ENCODE measurements around the gene NRXN3. TPM values are rescaled to one million over a fixed set of nuclear protein-coding genes. Genes with fewer than 3 reads are reported as not detected.

NRXN3 gene
- polyA plus RNA-seq, 4 donors, result 6.4 to 7.2 (median 7.0) TPM

DNA sequence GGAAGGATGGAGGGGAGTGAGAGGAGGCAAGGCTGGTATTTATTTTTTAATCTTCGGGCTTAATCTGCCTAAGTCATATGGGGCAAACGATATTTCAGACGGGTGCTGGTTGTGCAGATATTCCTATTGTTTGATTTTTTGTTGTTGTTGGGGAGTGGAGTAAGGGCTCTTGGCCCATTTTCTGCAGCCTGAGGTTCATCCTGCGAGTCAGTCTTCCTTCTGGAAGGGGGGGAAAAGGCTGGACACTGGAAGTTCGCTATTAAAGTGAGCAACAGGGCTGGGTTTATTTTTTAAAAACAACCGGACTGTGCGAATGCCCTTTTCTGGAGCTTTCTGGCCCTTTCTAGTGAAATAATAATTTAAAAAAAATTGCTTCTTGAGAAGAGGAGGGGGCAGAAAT, 2.3 kb downstream of the NRXN3 start:
- DNase-seq (ENCODE audit: low read depth in 4 of 4, low spot score in 3 of 4), result no peak

DNA sequence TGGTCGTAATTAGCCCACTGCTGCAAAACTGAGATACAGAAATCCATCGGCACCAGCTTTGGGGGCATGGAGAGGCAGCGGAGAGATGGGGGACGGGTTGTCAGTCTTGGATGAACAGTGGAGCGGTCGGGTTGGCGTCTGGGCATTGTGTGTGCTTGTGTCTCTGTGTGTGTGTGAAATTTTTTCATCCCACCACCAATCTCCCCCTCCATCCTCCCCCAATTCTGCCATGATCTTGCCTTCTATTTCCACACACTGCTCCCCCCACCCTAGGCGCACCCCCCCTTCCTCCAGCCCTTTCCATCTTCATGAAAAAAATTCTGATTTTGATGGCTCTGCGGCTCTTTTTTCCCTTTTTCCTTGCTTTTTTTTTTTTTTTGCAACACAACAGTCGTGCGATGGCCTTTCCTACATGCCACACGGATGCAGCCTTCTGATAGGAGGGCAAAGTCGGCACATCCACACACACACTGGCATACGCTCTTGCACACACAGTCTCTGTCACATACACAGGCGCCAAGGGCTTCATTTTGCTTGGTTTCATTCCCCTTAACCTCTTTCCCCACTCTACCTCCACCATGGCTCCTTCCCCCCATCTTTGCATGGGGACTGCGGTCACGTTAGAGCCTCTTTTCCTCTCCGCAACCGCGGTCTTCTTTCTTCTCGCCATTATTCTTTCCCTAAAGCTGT, 3.3 kb downstream of the NRXN3 start:
- no peak for DNase-seq (ENCODE audit: low read depth in 4 of 4, low spot score in 3 of 4)

DNA sequence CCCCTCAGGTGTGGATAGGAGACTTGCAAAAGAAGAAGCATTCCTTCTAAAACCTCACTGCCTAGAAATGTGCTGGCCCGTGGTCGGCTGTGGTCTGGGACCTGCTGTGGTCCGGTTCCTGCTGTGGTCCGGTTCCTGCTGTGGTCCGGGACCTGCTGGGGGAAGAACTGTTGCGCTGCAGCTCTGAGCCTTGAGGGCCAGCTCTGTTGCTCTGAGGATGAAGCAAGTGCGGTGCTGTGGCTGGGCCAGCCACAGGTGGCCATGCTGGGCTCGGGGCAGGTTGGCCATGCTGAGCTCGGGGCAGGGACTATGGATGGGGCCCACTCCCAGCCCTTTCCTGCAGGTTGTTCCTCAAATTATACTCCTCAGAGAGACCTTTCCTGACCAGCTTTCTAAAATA, 5.2 kb downstream of the NRXN3 start:
- DNase-seq (ENCODE audit: low read depth in 4 of 4, low spot score in 3 of 4), result no peak

DNA sequence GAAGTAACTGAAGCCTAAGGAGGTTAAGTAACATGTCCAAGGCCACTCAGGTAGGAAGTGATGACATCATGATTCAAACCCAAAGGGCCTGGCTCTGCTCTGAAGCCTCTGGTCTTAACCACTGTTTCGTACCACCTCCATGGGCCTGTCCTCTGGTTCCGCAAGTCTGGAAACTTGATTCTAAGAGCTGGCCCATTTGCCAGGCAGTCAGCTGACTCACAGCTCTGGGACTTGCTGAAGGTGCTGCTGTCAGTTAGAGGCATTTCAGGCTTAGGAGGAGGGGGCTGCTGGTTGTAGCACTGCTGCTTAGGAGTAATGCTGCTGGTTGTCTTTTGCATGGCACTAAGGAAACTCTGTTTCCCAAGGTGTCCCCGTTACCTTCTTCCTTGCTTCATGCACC, 7.9 kb downstream of the NRXN3 start:
- no peak for DNase-seq (ENCODE audit: low read depth in 4 of 4, low spot score in 3 of 4)

DNA sequence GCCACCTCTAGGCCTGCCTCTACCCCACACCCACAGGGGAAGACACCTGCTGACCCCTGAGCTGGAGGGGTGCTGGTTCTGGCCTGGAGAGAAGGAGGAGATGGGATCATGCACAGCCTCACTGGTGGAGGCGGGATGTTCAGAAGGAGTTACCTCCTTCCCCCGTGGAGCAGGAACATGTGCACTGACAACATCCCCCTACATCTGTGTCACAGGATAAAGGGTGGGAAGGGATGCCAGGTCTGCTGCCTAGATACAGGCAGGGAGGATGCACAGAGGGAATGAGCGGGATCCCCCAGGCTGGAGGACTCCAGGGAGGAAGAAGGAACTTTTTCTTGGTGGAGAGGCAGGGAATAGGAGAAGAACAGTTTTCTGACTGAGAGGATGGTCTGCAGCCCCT, 8.8 kb downstream of the NRXN3 start:
- DNase-seq (ENCODE audit: low read depth in 4 of 4, low spot score in 3 of 4), result no peak

DNA sequence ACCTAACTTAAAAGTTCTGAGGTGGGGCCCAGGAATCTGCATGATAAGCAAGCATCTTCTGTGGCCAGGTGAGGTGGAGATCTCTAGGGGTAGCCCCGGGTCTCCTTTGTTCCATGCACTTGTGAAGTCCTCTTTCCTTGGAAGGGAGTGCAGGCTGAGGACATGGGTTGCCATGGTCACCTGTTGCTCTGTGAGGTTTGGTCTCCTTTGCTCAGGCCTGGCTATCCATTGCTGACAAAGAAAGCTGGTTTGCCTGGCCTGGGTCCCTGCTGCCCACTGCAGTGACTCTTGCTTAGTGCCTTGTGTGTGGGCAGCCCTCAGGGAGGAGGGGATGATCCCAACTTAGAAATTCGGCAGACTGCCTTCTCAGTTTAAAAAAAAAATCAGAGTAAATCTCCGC, 11.1 kb downstream of the NRXN3 start:
- no peak for DNase-seq (ENCODE audit: low read depth in 4 of 4, low spot score in 3 of 4)

DNA sequence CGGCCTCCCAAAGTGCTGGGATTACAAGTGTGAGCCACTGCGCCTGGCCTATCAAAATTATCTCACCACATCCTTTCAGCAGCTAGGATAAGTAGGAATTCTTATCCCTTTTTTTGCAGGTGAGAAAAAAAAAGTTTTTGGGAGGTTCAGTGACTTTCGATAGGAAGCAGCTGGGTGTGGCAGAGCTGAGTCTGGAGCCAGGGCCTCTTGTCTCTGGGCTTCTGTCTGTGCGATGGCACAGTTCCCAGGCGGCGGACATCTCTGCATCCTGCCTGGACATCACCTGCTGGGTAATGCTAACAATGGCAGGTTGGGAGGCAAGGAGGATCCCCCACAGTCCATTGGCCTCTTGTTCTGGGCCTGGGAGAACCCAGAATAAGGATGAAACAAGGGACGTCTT, 12.5 kb downstream of the NRXN3 start:
- no peak for DNase-seq (ENCODE audit: low read depth in 4 of 4, low spot score in 3 of 4)

DNA sequence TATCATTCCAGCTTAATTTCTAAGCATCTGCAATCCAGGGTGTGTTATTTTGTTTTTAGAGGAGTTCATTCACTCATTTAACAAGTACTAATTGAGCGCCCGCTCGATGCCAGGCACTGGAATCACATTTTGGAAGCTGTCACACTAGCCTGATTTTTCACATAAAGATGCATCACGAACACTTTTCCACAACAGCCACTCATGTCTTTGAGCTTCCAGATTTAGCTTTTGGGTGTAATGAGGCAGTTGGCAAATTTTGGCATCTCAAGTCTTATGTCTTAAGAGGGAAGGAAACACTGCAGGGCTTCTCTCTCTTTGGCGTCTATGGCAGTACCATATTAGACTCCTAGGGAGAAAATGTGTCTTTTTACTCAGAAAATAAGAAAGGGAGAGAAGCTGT, 14.0 kb downstream of the NRXN3 start:
- DNase-seq (ENCODE audit: low read depth in 4 of 4, low spot score in 3 of 4), result no peak

DNA sequence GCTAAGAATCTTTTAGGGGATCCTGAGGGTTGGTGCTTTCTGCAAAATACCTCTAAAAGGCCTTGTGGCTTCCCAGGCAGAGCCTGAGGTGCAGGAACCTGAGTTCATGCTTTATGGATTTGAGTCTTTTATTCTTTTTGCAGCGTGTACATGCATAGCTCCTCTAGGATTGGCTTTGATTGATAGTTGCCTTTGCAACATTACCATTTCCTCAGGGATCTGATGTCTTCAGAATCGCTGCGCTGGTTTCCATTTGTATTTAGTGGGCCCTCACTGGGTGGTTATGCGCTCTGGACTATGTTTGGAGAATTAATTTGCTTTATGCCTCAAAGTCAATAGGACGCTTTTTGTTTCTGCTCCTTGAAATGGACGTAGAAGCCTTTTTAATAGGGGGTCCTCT, 16.1 kb downstream of the NRXN3 start:
- DNase-seq (ENCODE audit: low read depth in 4 of 4, low spot score in 3 of 4), result no peak

DNA sequence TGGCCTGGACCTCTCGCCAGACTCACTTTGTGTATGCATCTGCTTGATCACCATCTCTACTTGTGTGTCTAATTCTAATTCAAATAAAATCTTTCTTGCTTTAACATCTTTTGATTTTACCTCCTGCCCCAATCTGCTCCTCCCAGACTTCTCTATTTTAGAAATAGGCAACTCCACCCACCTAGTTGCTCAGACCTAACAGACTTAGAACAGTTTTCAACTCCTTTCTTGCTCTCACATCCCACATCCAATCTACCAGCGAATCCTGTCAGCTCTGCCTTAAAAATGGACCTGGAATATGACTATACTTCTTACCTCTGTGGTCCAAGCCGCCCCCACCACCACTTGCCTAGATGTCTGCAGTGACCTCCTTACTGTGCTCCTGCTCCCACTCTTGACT, 18.7 kb downstream of the NRXN3 start:
- no peak for DNase-seq (ENCODE audit: low read depth in 4 of 4, low spot score in 3 of 4)

DNA sequence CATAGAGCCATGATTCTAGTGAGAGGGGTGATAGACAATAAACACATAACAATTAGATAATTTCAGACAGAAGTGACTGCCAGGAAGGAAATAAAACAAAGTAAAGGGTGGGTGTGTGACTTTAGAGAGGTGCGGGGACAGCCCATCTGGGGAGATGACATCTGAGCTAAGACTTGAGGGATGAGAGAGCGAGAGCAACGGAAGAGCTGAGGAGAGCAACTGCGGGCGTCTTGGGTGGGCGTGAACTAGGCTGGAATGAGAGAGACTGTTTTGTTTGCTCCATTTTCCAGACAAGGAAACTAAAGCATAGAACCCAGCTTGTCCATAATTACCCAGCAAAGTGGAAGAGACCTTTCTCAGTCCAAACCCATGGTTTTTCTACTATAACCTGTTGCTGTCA, 25.3 kb downstream of the NRXN3 start:
- no peak for DNase-seq (ENCODE audit: low read depth in 4 of 4, low spot score in 3 of 4)

DNA sequence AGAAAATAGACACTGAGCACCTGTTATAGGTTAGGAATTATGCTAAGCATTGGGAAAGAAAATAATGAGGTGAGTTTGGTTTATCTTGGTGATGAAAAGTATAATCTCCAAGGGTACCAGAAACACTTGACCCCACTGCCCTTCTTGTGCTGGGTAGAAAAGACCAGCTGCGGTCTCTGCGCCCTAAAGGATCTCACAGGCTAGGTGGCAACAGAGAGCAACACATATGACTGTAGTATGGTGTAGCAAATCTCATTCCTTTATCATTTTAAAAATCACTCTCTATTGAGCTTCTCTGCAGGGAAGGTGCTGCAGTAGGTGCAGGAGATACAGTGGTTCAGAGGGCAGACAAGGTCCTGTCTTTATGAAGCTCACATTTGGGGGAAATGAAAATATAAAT, 26.1 kb downstream of the NRXN3 start:
- DNase-seq (ENCODE audit: low read depth in 4 of 4, low spot score in 3 of 4), result no peak

DNA sequence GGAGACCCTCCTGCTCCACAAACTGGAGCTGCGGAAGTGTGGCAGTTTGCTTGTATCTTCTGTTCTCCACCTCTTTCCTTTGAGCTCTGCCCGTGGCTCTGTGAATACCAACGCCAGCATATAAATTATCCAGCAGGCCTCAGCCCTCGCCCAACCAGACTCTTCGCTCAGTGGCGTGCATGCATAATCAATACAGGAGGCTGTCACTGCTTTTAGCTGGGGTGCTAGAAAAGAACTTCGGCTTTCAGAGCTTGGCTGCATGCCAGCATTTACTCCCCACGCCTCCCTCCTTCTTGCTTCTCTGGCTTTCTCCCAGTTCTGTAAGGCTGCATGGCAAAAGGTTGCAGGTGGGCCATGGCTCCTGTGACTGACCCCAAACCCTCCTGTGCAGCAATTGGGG, 26.9 kb downstream of the NRXN3 start:
- no peak for DNase-seq (ENCODE audit: low read depth in 4 of 4, low spot score in 3 of 4)

DNA sequence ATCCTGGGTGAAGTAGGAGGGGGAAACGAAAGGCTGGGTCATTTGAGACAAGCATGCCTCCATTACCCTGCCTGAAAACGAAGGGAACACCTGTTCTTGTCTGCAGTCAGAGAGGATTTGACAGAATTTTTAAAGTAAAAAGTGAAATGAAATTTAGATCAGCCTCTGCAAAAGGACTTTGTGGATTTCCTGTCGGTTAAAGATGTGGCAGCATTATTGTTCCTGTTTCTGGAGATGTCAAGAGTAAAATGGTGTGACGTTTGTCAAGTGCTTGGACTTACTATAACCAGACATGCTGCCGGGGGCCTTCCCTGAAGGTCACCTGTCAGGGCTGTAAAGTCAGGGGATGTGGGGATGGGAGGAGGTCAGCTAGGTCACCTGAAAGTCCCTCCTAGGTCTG, 32.0 kb downstream of the NRXN3 start:
- no peak for DNase-seq (ENCODE audit: low read depth in 4 of 4, low spot score in 3 of 4)

DNA sequence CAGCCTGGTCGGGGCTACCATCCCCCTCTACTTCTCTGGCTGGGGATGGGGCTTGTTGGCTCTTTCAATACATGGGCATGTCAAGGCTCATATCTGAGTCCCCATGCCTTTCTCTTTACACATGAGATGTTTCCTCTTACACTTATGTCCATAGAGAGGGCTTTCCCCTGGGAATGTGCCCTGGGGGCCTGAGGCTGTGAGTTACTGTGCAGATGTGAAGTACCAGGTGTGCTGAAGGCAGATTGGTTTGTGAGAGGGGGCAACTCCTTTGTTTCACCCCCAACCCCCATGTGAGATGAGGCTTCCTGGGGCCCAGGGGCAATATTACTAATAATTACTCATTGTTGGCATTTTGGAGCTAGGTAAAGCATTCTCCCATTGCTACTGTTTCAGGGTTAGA, 32.8 kb downstream of the NRXN3 start:
- DNase-seq (ENCODE audit: low read depth in 4 of 4, low spot score in 3 of 4), result no peak

DNA sequence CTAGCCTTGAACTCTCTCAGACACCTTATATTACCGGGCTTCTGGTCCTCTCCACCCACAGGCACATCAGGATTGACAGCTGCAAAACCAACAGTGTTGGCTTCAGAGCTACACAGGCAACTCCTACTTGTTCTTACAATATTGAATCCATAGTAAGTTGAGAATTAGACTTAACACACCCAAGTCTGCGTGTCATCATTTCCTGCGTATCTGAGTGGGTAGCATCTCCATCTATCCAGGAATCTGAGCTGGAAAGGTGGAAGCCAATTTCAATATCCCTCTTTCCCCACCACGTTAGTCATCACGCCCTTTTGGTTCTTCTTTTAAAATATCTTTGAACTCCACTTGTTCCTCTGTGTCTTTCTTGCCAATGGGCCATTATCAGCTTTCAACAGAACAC, 37.2 kb downstream of the NRXN3 start:
- DNase-seq (ENCODE audit: low read depth in 4 of 4, low spot score in 3 of 4), result no peak

DNA sequence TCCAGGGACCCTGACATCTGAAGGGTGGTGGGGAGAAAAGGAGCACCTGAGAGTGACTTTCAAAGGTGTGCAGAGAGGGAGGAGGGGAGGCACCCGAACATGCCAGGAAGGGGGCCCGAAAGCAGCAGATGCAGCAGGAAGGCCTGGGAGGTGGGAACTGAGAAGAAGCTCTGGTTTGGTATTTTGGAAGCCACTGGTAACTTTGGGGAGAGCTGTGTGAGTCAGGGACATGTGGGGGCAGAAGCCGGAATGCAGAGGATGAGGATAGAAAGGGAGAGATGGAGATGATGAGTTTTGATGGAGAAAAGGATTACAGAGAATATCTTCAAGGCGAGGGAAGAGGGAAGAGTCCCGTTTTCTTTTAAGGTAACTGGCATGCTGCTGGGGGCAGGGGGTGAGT, 50.1 kb downstream of the NRXN3 start:
- DNase-seq (ENCODE audit: low read depth in 4 of 4, low spot score in 3 of 4), result no peak

DNA sequence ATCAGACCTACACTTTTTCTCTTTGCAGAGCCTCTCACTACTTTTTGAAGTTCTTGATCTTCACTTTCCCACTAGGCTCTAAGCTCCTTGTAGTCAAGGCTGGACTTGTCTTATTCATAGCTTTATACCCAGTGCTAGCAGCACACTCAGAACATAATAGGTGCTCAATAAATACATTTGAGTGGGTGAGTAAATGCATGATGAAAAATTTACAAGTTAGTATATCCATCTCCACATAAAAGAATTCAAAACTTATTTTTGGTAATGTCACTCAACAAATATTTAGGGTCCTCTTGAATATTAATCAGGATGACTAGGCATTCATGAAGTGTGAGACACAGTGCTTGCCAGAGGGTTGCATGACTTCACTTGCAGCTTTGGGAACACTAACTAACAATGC, 52.6 kb downstream of the NRXN3 start:
- no peak for DNase-seq (ENCODE audit: low read depth in 4 of 4, low spot score in 3 of 4)

DNA sequence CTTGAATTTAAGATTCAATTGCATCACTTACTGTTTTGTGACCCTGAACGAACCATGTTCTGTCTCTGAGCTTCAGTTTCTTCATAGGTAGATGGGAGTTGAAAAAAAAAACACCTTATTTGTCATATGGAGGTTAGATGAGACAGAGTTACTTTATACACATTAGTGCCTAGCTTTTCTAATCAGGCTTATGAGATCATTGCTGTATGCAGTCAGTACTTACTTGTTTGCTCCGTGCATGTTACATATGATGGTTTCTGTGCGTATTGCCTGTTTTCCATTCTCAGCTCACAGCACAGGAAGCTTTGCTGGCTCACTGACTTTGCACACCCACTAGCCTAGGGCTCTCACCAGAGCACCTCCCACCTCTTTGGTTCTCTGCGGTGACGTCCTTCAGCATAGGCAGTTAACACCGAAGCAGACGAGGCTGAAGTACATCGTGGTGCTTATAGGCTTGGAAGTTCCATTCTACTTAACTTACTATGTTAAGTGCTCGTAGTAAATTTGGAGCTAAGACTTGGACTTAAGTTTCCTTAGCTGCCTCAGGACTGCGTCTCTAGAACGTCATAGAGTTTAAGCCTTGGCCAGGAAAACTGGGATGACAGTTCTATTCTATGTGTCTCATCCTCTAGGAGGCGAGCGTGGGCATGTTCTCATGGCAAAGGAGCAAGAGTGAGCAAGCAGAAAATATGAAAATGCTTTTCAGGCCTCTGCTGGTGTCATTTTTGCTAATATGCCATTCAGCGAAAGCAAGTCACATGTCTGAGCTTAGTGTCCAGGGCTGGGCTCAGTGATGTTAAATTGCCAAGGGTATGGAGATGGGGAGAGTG, 57.3 kb downstream of the NRXN3 start:
- DNase-seq (ENCODE audit: low read depth in 4 of 4, low spot score in 3 of 4), result no peak

DNA sequence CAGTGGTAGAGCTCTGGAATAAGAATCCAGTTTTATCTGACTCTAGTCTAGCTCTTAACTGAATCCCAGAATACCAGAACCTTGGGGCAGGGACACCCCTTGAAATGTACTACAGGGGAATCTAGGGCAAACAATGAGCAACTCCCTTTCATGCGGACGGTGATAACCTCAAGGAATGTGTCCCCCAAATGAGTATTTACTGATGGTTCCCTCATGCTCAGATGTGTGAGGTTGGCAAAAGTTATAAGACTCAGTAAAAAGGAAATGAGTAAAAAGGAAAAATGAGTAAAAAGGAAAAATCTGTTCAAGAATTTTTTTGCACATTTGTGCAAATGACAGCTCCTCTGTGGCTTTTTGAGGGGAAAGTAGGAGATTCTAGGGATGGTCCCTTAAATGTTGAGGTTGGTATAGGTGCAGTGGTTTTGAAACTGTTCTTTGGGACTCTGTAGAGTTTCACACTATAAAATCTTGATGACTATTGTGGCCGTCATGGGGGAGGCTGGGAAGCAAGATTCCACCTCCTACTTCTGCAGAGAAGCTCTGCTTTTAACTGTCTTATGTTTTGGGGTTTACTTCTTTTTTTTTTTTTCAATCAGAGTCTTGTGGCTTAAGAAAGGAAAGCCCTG, 58.6 kb downstream of the NRXN3 start:
- DNase-seq (ENCODE audit: low read depth in 4 of 4, low spot score in 3 of 4), result no peak

DNA sequence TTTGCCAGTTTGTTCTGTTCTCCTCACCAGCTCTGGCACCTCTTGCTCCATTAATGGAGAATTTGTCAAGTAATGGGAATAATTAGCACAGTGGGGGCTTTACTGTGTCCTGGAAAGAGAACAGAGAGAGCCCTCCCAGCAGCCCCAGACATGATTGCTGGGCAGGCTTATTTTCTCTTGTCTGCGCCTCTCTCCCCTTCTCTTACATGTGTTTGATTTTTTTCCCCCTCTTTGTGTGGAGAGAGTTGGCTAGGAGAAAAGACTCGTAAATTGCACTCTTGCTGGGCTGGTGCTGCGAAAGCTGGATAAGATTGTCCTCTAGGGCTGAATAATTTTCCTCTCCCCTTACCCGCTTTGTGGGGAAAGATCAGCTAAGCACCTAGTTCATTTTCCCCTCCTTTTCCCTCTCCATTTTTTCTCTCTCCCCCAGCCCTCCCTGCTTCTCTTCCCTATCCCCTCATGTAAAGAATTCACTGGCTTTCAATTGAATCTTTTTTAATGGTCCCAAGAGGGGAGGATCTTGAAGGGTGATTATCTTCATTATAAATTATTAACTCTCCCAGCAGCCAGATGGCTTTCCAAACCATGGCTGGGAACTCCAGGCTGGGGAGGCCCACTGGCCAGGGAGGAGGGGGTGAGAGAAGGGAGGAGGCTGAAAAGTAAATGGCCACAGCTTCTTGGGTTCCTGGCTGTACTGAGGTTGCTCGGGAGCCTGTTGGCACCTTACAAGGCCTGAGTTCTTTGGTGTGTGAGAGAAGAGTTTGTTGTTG, 62.2 kb downstream of the NRXN3 start:
- DNase-seq (ENCODE audit: low read depth in 4 of 4, low spot score in 3 of 4), result no peak

All from left renal pelvis (tissue), 4 donors.